BLaER1 treated with 17β-estradiol and CSF1 and Interleukin-3, amounts not matched to agents 10 nM and 100 nM (cell line): Measurements from ENCODE around the gene HM13.
"Not testable (repeated sequence)": the region's sequence is repeated elsewhere in the genome, so short reads cannot be mapped to it uniquely, and the experiment has no call there.

Source experiments
- H3K27ac ChIP-seq, 11 experiments: shearing (Covaris generic); formaldehyde crosslinking; 2 replicates each; pipeline ENCODE4 v1.8.1; 2022
- H3K27me3 ChIP-seq, 11 experiments: shearing (Covaris generic); formaldehyde crosslinking; 2 replicates each; pipeline ENCODE4 v1.8.1; 2022
- H3K36me3 ChIP-seq, 11 experiments: shearing (Covaris generic); formaldehyde crosslinking; 2 replicates each; pipeline ENCODE4 v1.8.1; 2022
- H3K4me1 ChIP-seq, 10 experiments: shearing (Covaris generic); formaldehyde crosslinking; 2 replicates each; pipeline ENCODE4 v1.8.1; 2022
- H3K4me2 ChIP-seq, 11 experiments: shearing (Covaris generic); formaldehyde crosslinking; 2 replicates each; pipeline ENCODE4 v1.8.1; 2022
- H3K4me3 ChIP-seq, 10 experiments: shearing (Covaris generic); formaldehyde crosslinking; 2 replicates each; pipeline ENCODE4 v1.8.1; 2022
- H3K9ac ChIP-seq, 11 experiments: shearing (Covaris generic); formaldehyde crosslinking; 2 replicates each; pipeline ENCODE4 v1.8.1; 2022
- H3K9me3 ChIP-seq, 11 experiments: shearing (Covaris generic); formaldehyde crosslinking; replicated peaks in 1 of 11; 2 replicates each; pipeline ENCODE4 v1.8.1; 2022
- H4K20me1 ChIP-seq, 11 experiments: shearing (Covaris generic); formaldehyde crosslinking; 2 replicates each; pipeline ENCODE4 v1.8.1; 2022
- Cebpa-rat ChIP-seq, 11 experiments: shearing (Covaris generic); IDR thresholded peaks; 2 replicates each; pipeline ENCODE4 v1.8.1; 2022

HM13 gene, protein sequence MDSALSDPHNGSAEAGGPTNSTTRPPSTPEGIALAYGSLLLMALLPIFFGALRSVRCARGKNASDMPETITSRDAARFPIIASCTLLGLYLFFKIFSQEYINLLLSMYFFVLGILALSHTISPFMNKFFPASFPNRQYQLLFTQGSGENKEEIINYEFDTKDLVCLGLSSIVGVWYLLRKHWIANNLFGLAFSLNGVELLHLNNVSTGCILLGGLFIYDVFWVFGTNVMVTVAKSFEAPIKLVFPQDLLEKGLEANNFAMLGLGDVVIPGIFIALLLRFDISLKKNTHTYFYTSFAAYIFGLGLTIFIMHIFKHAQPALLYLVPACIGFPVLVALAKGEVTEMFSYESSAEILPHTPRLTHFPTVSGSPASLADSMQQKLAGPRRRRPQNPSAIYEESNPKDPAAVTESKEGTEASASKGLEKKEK

DNA sequence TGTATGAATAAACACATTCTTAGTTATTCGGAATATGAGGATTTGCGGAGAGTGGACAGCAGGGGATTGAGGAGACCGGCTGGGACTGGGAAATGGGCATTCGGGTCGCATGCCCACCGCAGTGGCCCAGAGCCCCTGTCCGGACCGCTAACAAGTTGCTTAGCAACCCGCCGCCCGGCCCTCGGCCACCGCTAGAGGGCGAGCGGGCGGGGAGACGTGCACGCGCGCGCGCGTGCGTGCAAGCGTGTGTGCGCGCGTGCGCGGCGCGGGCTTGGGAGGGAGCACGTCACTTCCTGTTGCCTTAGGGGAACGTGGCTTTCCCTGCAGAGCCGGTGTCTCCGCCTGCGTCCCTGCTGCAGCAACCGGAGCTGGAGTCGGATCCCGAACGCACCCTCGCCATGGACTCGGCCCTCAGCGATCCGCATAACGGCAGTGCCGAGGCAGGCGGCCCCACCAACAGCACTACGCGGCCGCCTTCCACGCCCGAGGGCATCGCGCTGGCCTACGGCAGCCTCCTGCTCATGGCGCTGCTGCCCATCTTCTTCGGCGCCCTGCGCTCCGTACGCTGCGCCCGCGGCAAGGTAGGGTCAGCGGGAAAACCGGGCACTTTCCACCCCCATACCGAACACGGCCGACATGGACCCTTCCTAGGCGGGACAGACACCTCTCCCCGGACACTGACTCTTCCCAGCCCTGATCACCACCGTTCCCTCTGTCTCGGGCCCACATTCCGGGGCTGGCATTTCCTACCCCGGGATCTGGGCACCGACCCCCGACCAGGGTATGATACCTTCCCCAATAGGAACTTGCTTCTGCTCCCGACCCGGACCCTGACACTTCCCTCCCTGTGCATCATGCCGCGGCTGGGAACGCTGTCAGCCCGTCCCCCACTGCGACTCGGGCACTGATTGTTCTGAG, at the start of gene HM13:
HM13 (plus strand) TSS at position 289 of the 918 bp plus-strand sequence; CDS start at position 399, 110 bp downstream.
- Histone ChIP-seq H3K4me3 (peak within 1 kb of the TSS; percentile 83 to 98 (median 95)), H3K4me1 (peaks cover 27 to 43% (median 37%) of the 10 kb centered on the region in 10 experiments), H3K27me3 (no peaks in the 10 kb centered on the region), H3K9ac (peak within 1 kb of the TSS; percentile 86 to 94 (median 90)), H3K4me2 (peak within 1 kb of the TSS; percentile 91 to 100 (median 96)), H3K36me3 (peaks cover 7 to 38% (median 30%) of the 10 kb centered on the region in 11 experiments; a peak in 21 of 22 replicates), H3K27ac (peak within 1 kb of the TSS; percentile 71 to 91 (median 86)), H4K20me1 (peaks cover 14 to 50% (median 43%) of the 10 kb centered on the region in 11 experiments; a peak in 20 of 22 replicates), H3K9me3 (no peaks in the 10 kb centered on the region)
- no peak for TF ChIP-seq Cebpa-rat (IDR thresholded peaks at IDR 0.05)

DNA sequence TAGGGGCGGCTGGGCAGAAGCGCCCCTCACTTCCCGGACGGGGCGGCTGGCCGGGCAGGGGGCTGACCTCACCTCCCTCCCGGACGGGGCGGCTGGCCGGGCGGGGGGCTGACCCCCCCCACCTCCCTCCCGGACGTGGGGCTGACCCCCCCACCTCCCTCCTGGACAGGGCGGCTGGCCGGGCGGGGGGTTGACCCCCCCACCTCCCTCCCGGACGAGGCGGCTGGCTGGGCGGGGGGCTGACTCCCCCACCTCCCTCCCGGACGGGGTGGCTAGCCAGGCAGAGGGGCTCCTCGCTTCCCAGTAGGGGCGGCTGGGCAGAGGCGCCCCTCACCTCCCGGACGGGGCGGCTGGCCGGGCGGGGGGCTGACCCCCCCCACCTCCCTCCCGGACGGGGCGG, 43.3 kb upstream of the HM13 start:
- peaks cover 0 to 32% (median 19%) of the 10 kb centered on the region in 11 experiments; a peak in 17 of 22 replicates for H3K9me3 ChIP-seq
- not testable (repeated sequence) for H4K20me1 ChIP-seq, H3K9ac ChIP-seq, H3K27ac ChIP-seq, H3K4me2 ChIP-seq, H3K36me3 ChIP-seq, H3K4me3 ChIP-seq, H3K4me1 ChIP-seq
- peaks cover 17 to 35% (median 28%) of the 10 kb centered on the region in 11 experiments for H3K27me3 ChIP-seq

DNA sequence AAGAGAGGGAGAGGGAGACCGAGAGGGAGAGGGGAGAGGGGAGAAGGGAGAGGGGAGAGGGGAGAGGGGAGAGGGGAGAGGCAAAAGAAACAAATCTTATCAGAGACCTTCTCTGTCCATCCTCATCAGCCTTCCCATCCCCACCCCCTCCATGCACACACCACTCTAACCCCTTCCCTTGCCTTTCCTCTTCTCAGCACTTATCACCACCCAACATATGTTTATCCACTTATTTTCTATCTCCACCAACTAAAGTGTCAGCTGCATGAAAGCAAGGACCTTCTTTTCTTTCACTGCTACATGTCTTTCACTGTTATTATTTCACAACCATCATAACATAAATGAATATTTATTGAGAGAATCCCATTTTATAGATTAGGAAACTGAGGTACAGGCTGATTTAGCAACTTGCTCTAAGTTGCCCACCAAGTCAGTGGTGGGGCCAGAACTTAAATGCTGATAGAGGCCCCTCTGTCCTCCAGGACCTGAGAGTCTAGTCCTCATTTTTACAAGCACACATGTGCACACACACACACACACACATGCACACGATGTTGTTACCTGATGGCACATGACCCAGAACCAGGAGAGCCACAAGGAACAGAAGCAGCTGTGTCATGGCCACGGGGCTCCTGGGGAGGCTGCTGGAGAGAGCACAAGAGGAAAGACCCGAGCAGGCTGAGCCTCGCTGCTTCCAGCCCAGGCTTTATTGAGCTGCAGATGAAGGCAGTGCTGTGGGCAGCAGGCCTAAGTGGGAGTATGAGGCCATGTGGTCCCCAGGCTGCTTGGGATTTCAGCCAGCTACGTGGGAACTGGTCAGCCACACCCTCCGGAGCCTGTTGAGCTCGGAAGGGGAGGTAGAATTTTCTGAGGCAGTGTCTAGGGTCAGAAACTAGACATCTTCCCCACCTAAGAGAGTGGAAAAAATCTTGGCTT, 41.6 kb upstream of the HM13 start:
- Histone ChIP-seq H3K4me1 (peaks cover 0 to 9% (median 0%) of the 10 kb centered on the region in 10 experiments; a peak in 4 of 20 replicates), H3K4me3 (no peak overlapping the region), H3K9ac (no peak overlapping the region), H3K9me3 (peaks cover 0 to 33% (median 19%) of the 10 kb centered on the region in 11 experiments; a peak in 17 of 22 replicates), H3K27me3 (peaks cover 26 to 52% (median 43%) of the 10 kb centered on the region in 11 experiments), H3K4me2 (no peak overlapping the region), H4K20me1 (no peaks in the 10 kb centered on the region), H3K36me3 (no peaks in the 10 kb centered on the region), H3K27ac (no peak overlapping the region)
- TF ChIP-seq Cebpa-rat (IDR thresholded peaks at IDR 0.05) = no peak

DNA sequence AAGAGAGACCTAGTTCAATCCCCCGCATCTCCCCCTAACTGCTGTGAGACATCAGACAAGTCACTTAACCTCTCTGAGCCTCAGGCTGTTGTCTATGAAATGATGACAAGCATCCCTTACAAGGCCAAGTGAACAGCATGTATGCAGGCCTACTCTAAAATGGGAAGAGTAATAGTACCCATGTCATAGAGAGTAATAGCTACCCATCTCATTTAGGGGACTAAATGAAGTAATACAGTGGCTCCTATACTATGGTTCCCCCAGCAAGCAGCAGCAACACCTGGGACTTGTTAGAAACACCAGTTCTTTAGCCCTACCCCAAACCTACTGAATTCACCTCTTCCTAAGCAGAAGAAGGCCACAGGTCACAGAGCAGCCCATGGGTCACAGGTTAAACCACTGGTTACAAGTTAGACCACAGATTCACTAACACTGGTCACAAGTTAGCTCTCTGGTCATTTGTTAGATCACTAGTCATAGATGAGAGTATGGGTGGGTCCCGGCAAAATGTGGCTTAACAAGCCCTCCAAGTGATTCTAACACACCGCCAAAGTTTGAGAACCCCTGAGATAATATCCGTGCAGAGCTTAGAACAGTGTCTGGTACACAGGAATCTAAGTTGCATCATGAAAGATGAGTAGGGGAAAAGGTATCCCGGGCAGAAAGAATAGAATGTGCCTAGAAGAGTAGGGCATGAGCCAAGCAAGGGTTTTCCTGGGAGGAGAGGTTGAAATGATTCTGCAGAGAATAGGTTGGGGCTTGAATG, 40.7 kb upstream of the HM13 start:
- TF ChIP-seq Cebpa-rat (IDR thresholded peaks at IDR 0.05) = no peak
- Histone ChIP-seq H3K9me3 (peaks cover 0 to 33% (median 19%) of the 10 kb centered on the region in 11 experiments; a peak in 17 of 22 replicates), H3K4me2 (peak overlapping the region in 1 of 11 experiments; percentile 6; a peak in 1 of 22 replicates), H3K27ac (no peak overlapping the region), H3K36me3 (no peaks in the 10 kb centered on the region), H4K20me1 (no peaks in the 10 kb centered on the region), H3K4me3 (no peak overlapping the region), H3K9ac (no peak overlapping the region), H3K4me1 (peaks cover 0 to 9% (median 0%) of the 10 kb centered on the region in 10 experiments; a peak in 4 of 20 replicates), H3K27me3 (peaks cover 26 to 53% (median 43%) of the 10 kb centered on the region in 11 experiments)

DNA sequence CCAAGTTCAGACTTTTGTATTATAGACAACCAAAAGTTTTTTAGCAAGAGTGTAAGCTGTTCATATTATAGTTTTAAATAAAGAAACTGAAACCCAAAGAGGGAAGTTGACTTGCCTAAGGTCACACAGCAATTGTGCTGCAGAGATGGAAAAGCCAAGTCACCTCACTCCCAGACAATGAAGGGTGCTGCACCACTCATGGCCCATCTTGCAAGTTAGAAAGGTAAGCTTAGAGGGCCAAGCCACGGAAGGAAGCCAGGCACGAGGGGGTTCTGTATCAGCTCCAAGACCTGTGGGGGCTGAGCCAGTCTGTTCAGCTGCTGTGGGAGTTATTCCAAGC, 40.2 kb upstream of the HM13 start:
- peak overlapping the region in 1 of 11 experiments; percentile 6; a peak in 2 of 22 replicates for H3K4me2 ChIP-seq

DNA sequence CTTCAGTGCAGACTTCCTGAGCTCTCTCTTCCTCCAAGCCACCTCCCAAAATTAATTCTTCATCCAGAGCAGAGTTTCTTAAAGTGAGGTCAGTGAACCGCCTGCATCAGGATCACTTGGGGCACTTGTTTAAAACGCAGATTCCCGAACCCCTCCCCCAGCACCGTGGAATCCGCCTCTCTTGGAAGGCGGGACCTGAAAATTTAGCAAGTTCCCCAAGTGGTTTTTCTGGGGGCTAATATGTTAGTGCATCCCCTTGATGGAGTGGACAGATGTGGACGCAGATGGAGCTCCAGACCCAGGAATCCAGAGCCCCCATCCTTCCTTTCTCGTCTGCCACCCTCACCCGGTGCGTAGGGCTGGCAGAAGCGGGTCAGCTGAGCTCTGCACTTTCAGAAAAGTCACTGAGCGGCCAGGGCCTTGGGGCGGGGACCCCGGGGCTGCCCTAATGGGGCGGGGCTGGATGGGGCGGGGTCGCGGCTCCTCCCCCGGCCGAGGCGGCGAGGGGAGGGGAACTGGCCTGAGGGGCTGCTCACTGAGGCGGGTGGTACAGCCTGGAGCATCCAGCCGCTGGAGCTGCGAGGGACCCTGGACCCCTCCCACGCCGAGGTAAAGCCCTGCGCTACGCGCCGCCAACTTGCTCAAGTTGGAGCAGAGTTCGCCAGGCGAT, 39.3 kb upstream of the HM13 start, which contains the start of the genes DEFB124 and REM1:
DEFB124 (minus strand) TSS at position 370 of the 670 bp plus-strand sequence. CDS start 2,114 bp downstream, outside the sequence.
REM1 (plus strand) TSS at position 531 of the 670 bp plus-strand sequence. CDS start 1,158 bp downstream, outside the sequence.
- no peak for TF ChIP-seq Cebpa-rat (IDR thresholded peaks at IDR 0.05)
- Histone ChIP-seq H3K4me3 (no peak within 1 kb of the TSS), H4K20me1 (no peaks in the 10 kb centered on the region), H3K4me1 (peaks cover 0 to 9% (median 0%) of the 10 kb centered on the region in 10 experiments; a peak in 4 of 20 replicates), H3K27ac (no peak within 1 kb of the TSS), H3K9ac (no peak within 1 kb of the TSS), H3K9me3 (peaks cover 0 to 33% (median 19%) of the 10 kb centered on the region in 11 experiments; a peak in 17 of 22 replicates), H3K36me3 (no peaks in the 10 kb centered on the region), H3K27me3 (peaks cover 26 to 53% (median 43%) of the 10 kb centered on the region in 11 experiments), H3K4me2 (peak within 1 kb of the TSS in 1 of 11 experiments; percentile 11; a peak in 3 of 22 replicates)

More for the DNA sequence above, 40.2 kb upstream of the HM13 start:
- no peaks in the 10 kb centered on the region for H3K36me3 ChIP-seq
- H3K9me3 ChIP-seq = peaks cover 0 to 33% (median 19%) of the 10 kb centered on the region in 11 experiments; a peak in 17 of 22 replicates
- no peak overlapping the region for H3K9ac ChIP-seq
- peaks cover 0 to 9% (median 0%) of the 10 kb centered on the region in 10 experiments; a peak in 4 of 20 replicates for H3K4me1 ChIP-seq
- H4K20me1 ChIP-seq = no peaks in the 10 kb centered on the region
- no peak overlapping the region for H3K27ac ChIP-seq
- TF ChIP-seq Cebpa-rat (IDR thresholded peaks at IDR 0.05) = no peak
- peaks cover 26 to 53% (median 43%) of the 10 kb centered on the region in 11 experiments for H3K27me3 ChIP-seq
- no peak overlapping the region for H3K4me3 ChIP-seq
